ENCODE data around the gene DMBX1.

The DMBX1 gene

GRCh38 chr1:46525253-46525983, 35.8 kb downstream of the DMBX1 start:
- DNase-seq (ENCODE audit: low read depth) = no peak
- no peak for TF ChIP-seq CTCF (IDR thresholded peaks at IDR 0.05; ENCODE audit: control insufficient read depth, extremely low read depth, insufficient read depth)

DNA sequence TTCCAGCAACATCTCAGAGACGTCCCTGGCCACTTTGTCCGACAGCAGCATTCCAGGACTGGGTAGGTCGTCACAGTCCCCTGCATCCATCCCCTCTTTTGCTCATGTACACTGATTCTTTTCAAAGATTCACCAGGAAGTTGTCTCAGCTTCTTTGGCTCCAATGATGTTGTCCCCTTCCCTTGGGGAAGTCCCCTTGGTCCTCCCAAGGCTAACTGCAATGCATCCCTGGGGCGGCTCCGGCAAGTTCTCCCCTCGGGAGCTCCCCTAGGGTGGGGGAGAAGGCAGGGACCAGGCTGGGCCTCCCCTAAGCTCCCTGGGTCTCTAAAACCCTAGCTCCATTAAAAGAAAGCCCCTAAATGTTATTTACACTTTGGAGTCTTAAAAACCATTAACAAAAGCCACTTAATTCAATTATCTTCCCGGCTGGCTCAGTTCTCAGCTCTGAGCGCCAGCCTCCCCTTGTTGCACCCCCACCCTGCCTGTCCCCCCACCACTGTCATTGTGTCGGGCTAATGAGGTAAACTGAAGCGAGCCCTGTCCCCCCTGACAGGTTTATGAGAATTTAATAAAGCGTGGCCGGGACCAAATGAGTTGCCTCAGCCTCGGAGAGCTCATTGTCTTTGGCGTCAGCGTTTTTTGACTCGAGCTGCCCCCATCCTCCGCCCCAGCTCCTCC, 36.5 kb downstream of the DMBX1 start:
- DNase-seq (ENCODE audit: low read depth) = no peak
- no peak for TF ChIP-seq CTCF (IDR thresholded peaks at IDR 0.05; ENCODE audit: control insufficient read depth, extremely low read depth, insufficient read depth)

More at GRCh38 chr1:46525253-46525983, 35.8 kb downstream of the DMBX1 start:
- H3K4me3 ChIP-seq (ENCODE audit: low read depth, low read length) = no peak overlapping the region

GRCh38 chr1:46526691-46527291, 37.2 kb downstream of the DMBX1 start:
- no peak overlapping the region for H3K4me3 ChIP-seq (ENCODE audit: low read depth, low read length)
- DNase-seq (ENCODE audit: low read depth) = no peak
- no peak for TF ChIP-seq CTCF (IDR thresholded peaks at IDR 0.05; ENCODE audit: control insufficient read depth, extremely low read depth, insufficient read depth)

More for the DNA sequence above, 36.5 kb downstream of the DMBX1 start:
- no peak overlapping the region for H3K4me3 ChIP-seq (ENCODE audit: low read depth, low read length)

DNA sequence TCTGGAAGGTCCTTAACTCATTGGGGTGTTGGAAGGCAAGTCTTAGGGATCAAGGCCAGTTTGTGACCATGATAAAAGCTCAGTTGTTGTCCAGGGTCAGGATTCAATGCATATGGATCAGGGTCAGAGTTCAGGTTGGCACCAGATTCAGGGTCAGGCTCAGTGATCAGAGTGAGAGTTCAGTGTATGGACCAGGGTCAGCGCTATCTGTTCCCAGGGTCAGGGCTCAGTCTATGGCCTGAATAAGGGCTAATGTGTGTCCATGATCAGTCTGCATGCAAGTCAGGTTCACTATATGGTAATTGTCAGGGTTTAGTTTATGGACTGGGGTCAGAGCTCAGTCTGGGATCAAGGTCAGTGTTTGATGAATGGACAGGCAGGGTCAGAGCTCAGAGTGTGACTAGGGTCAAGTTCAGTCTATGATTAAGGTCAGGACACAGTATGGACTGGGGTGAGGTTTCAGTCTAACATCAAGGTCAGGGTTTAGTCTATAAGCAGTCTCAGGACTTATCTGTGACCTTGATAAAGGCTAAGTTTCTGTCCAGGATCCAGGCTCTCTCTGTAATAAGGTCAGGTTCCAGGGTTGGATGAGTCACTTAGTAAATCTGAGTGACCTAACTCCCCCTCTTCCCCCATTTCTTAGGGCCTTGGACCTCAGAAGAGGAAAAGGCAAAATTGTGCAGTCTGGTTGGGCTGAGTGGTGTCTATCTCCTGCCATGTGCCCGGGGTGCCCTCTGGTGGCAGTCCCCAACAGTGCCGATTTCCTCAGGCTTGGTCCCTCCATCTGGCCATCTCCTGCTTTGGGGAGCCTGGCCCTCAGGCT, 38.0 kb downstream of the DMBX1 start:
- no peak overlapping the region for H3K4me3 ChIP-seq (ENCODE audit: low read depth, low read length)
- peak; percentile 8 for DNase-seq (ENCODE audit: low read depth)
- TF ChIP-seq CTCF (IDR thresholded peaks at IDR 0.05; ENCODE audit: control insufficient read depth, extremely low read depth, insufficient read depth) = peak; percentile 98

GRCh38 chr1:46528297-46528955, 38.8 kb downstream of the DMBX1 start:
- H3K4me3 ChIP-seq (ENCODE audit: low read depth, low read length) = no peak overlapping the region
- TF ChIP-seq CTCF (IDR thresholded peaks at IDR 0.05; ENCODE audit: control insufficient read depth, extremely low read depth, insufficient read depth) = no peak
- no peak for DNase-seq (ENCODE audit: low read depth)

- TF ChIP-seq CTCF (IDR thresholded peaks at IDR 0.05; ENCODE audit: control insufficient read depth, extremely low read depth, insufficient read depth) = no peak
- DNase-seq (ENCODE audit: low read depth) = no peak
These were observed 39.5 kb downstream of the DMBX1 start for GRCh38 chr1:46529031-46529630.

More at GRCh38 chr1:46529031-46529630, 39.5 kb downstream of the DMBX1 start:
- H3K4me3 ChIP-seq (ENCODE audit: low read depth, low read length) = no peak overlapping the region

Data from LNCaP clone FGC (cell line).